H9 (cell line): Measurements from ENCODE around the gene KLHL18. TPM values are rescaled to one million over a fixed set of nuclear protein-coding genes. Genes with fewer than 3 reads are reported as not detected.

Experiments
- DNase-seq: peaks from one replicate; pipeline ENCODE4 v3.0.0-alpha.2; 2017
- H2AFZ ChIP-seq: one replicate; pipeline ENCODE4 v1.6.1; 2013; ENCODE audit warnings: mild to moderate bottlenecking, low read length, control low read depth, moderate library complexity
- H2AK5ac ChIP-seq: 2 replicates; pipeline ENCODE4 v1.6.1; 2013; ENCODE audit warnings: low read length, control low read depth, mixed read lengths; ENCODE audit not compliant: insufficient read length
- H2BK120ac ChIP-seq: one replicate; pipeline ENCODE4 v1.6.1; 2013; ENCODE audit warnings: low read depth, mild to moderate bottlenecking, low read length, control low read depth, inconsistent platforms; ENCODE audit not compliant: poor library complexity, severe bottlenecking
- H2BK12ac ChIP-seq: 2 replicates; pipeline ENCODE4 v1.6.1; 2013; ENCODE audit warnings: low read length, control low read depth, mixed read lengths, low read depth; ENCODE audit not compliant: insufficient read length
- H2BK15ac ChIP-seq: 2 replicates; pipeline ENCODE4 v1.6.1; 2013; ENCODE audit warnings: low read depth, low read length, control low read depth
- H2BK20ac ChIP-seq: one replicate; pipeline ENCODE4 v1.6.1; 2013; ENCODE audit warnings: low read depth, mild to moderate bottlenecking, low read length, control low read depth, inconsistent platforms; ENCODE audit not compliant: poor library complexity, severe bottlenecking
- H2BK5ac ChIP-seq: 2 replicates; pipeline ENCODE4 v1.6.1; 2013; ENCODE audit warnings: low read length, control low read depth, mixed read lengths; ENCODE audit not compliant: insufficient read length
- H3K14ac ChIP-seq: 2 replicates; pipeline ENCODE4 v1.6.1; 2013; ENCODE audit warnings: low read length, control low read depth; ENCODE audit not compliant: insufficient read depth
- H3K18ac ChIP-seq: 2 replicates; pipeline ENCODE4 v1.6.1; 2013; ENCODE audit warnings: low read depth, mild to moderate bottlenecking, mixed read lengths, low read length, control low read depth; ENCODE audit not compliant: insufficient read length
- H3K23ac ChIP-seq: 2 replicates; pipeline ENCODE4 v1.6.1; 2013; ENCODE audit warnings: low read length, control low read depth, mixed read lengths, low read depth; ENCODE audit not compliant: insufficient read length
- H3K23me2 ChIP-seq: 2 replicates; pipeline ENCODE4 v1.6.1; 2013; ENCODE audit warnings: low read depth, mild to moderate bottlenecking, mixed read lengths, low read length, control low read depth; ENCODE audit not compliant: insufficient read length, poor library complexity, severe bottlenecking
- H3K27ac ChIP-seq: 2 replicates; pipeline ENCODE4 v1.5.1; 2013; ENCODE audit warnings: low read length, control low read depth, mixed read lengths, low read depth; ENCODE audit not compliant: insufficient read length
- H3K27me3 ChIP-seq: 2 replicates; pipeline ENCODE4 v1.6.1; 2013; ENCODE audit warnings: low read length, control low read depth, inconsistent platforms; ENCODE audit not compliant: insufficient read depth
- H3K4ac ChIP-seq: 2 replicates; pipeline ENCODE4 v1.6.1; 2013; ENCODE audit warnings: low read depth, mild to moderate bottlenecking, control low read depth, inconsistent platforms, low read length, moderate library complexity
- H3K4me1 ChIP-seq: 2 replicates; pipeline ENCODE4 v1.6.1; 2013; ENCODE audit warnings: low read length, control low read depth, inconsistent platforms; ENCODE audit not compliant: insufficient read depth
- H3K4me2 ChIP-seq: 2 replicates; pipeline ENCODE4 v1.6.1; 2013; ENCODE audit warnings: low read length, control low read depth, mixed read lengths; ENCODE audit not compliant: insufficient read length, insufficient read depth
- H3K56ac ChIP-seq: 2 replicates; pipeline ENCODE4 v1.6.1; 2013; ENCODE audit warnings: low read depth, mild to moderate bottlenecking, mixed read lengths, low read length, control low read depth; ENCODE audit not compliant: insufficient read length
- H3K79me1 ChIP-seq: 2 replicates; pipeline ENCODE4 v1.6.1; 2013; ENCODE audit warnings: low read depth, mild to moderate bottlenecking, moderate library complexity, low read length, control low read depth, inconsistent platforms; ENCODE audit not compliant: insufficient read depth, poor library complexity, severe bottlenecking
- H3K79me2 ChIP-seq: 2 replicates; pipeline ENCODE4 v1.6.1; 2013; ENCODE audit warnings: low read length, control low read depth, inconsistent platforms; ENCODE audit not compliant: insufficient read depth
- H3K9ac ChIP-seq: 2 replicates; pipeline ENCODE4 v1.6.1; 2013; ENCODE audit warnings: low read length, control low read depth, mixed read lengths; ENCODE audit not compliant: insufficient read length; ENCODE audit errors: extremely low read depth
- H3K9me3 ChIP-seq: one replicate; pipeline ENCODE4 v1.6.1; 2013; ENCODE audit warnings: low read depth, low read length, inconsistent platforms; ENCODE audit not compliant: control insufficient read depth
- H3T11ph ChIP-seq: one replicate; pipeline ENCODE4 v1.6.1; 2013; ENCODE audit warnings: mild to moderate bottlenecking, low read length, control low read depth, inconsistent platforms
- H4K20me1 ChIP-seq: one replicate; pipeline ENCODE4 v1.6.1; 2013; ENCODE audit not compliant: control insufficient read depth, insufficient read length, insufficient read depth
- H4K5ac ChIP-seq: 2 replicates; pipeline ENCODE4 v1.6.1; 2013; ENCODE audit warnings: low read depth, mild to moderate bottlenecking, mixed read lengths, low read length, control low read depth; ENCODE audit not compliant: insufficient read length
- H4K8ac ChIP-seq: replicated peaks from 2 replicates; pipeline ENCODE4 v1.6.1; 2013; ENCODE audit warnings: low read length, control low read depth, mixed read lengths, low read depth; ENCODE audit not compliant: insufficient read length
- H4K91ac ChIP-seq: 2 replicates; pipeline ENCODE4 v1.6.1; 2013; ENCODE audit warnings: low read depth, mild to moderate bottlenecking, moderate library complexity, mixed read lengths, low read length, control low read depth; ENCODE audit not compliant: insufficient read length
- H3K27ac Mint-ChIP-seq, 3 experiments: 2 replicates in 2 of 3; 3 replicates in 1 of 3; pipeline ENCODE4 v1.8.0; 2020 to 2021; ENCODE audit warnings: mixed read lengths in 3 of 3, mild to moderate bottlenecking in 1 of 3, moderate library complexity in 1 of 3
- H3K27me3 Mint-ChIP-seq: 2 replicates; pipeline ENCODE4 v1.8.0; 2021; ENCODE audit warnings: low read depth, mild to moderate bottlenecking, moderate library complexity, mixed read lengths
- H3K36me3 Mint-ChIP-seq, 3 experiments: 2 replicates in 2 of 3; 3 replicates in 1 of 3; pipeline ENCODE4 v1.8.0; 2020 to 2021; ENCODE audit warnings: low read depth in 3 of 3, mixed read lengths in 3 of 3; ENCODE audit not compliant: insufficient read depth in 1 of 3
- H3K4me1 Mint-ChIP-seq, 2 experiments: 2 replicates each; pipeline ENCODE4 v1.8.0; 2020; ENCODE audit warnings: mixed read lengths in 2 of 2
- H3K4me3 Mint-ChIP-seq, 2 experiments: 2 replicates in 1 of 2; 3 replicates in 1 of 2; pipeline ENCODE4 v1.8.0; 2020 to 2021; ENCODE audit warnings: mild to moderate bottlenecking in 2 of 2, mixed read lengths in 2 of 2, moderate library complexity in 1 of 2
- H3K9me3 Mint-ChIP-seq, 2 experiments: 2 replicates in 1 of 2; 3 replicates in 1 of 2; pipeline ENCODE4 v1.8.0; 2020; ENCODE audit warnings: mild to moderate bottlenecking in 2 of 2, mixed read lengths in 2 of 2, moderate library complexity in 1 of 2
- WGBS: extraction: QIAGEN DNeasy Blood & Tissue Kit; methylation state at CpG from one replicate; pipeline ENCODE4 v1.1.7; 2013; ENCODE audit warnings: missing lambda C conversion rate, low lambda C conversion rate, mixed read lengths; ENCODE audit not compliant: insufficient read length; ENCODE audit errors: extremely low coverage; 5-methylcytosine and 5-hydroxymethylcytosine counted together
- total RNA-seq: library from RNA; stranded (reverse); gene quantifications from 2 replicates; pipeline ENCODE4 v1.2.1, GENCODE V29; 2021
- TF ChIP-seq, protein P1 (sequence below): fragments of 200-600 bp; sonication (generic); conservative IDR thresholded peaks from 3 replicates; pipeline ENCODE4 v1.8.0; 2021; ENCODE audit warnings: antibody characterized with exemption, mild to moderate bottlenecking

Gene KLHL18
- total RNA-seq, 1 experiment from 2014 or later, result 55.3 TPM

DNA sequence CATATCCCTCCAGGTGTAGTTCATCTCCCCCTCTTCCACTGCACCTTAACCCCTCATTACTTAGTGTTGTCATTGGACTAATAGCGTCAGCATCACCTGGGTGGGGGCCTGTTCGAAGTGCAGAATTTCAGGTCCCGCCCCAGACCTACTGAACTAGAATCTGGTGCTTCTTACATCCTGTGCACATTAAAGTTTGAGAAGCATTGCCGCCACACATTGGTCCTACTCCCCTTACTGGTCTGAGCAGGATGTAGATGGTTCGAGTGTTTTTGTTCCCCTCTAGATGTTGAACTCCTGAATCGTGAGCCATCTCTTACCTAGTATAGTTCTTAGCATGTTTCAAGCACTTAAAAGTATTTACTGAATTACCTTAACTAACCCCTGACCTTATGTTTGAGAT is 13.2 kb downstream of the KLHL18 start:
- Mint-ChIP-seq H3K27ac (no peak overlapping the region), H3K4me3 (no peak overlapping the region), H3K4me1 (peaks cover 18 to 26% of the 10 kb centered on the region in 2 experiments), H3K9me3 (no peaks in the 10 kb centered on the region), H3K27me3 (no peaks in the 10 kb centered on the region), H3K36me3 (peaks cover 0 to 6% (median 4%) of the 10 kb centered on the region in 3 experiments; a peak in 3 of 7 replicates)
- Histone ChIP-seq H3K4me2 (no peak overlapping the region), H3K23ac (no peak overlapping the region), H4K91ac (no peak overlapping the region), H3K9ac (no peak overlapping the region), H3K18ac (no peak overlapping the region), H2BK5ac (no peak overlapping the region), H4K5ac (no peak overlapping the region), H3K79me2 (no peaks in the 10 kb centered on the region; the same call in 1 of the 2 replicates), H3K9me3 (no peaks in the 10 kb centered on the region), H2BK20ac (no peak overlapping the region), H2BK15ac (no peak overlapping the region), H3K27ac (no peak overlapping the region), H3K56ac (no peak overlapping the region), H2BK120ac (no peak overlapping the region), H3K23me2 (no peaks in the 10 kb centered on the region), H3K27me3 (no peaks in the 10 kb centered on the region), H2BK12ac (no peak overlapping the region), H2AK5ac (no peak overlapping the region), H4K20me1 (no peaks in the 10 kb centered on the region), H3T11ph (no peak overlapping the region), H3K4me1 (0 out of 2 replicates have a peak, but pooled peaks cover 2% of the 10 kb centered on the region), H3K14ac (no peak overlapping the region), H2AFZ (no peak overlapping the region), H3K4ac (no peak overlapping the region), H3K79me1 (peaks cover 7% of the 10 kb centered on the region), H4K8ac (no peak overlapping the region)
- TF ChIP-seq, protein P1, sequence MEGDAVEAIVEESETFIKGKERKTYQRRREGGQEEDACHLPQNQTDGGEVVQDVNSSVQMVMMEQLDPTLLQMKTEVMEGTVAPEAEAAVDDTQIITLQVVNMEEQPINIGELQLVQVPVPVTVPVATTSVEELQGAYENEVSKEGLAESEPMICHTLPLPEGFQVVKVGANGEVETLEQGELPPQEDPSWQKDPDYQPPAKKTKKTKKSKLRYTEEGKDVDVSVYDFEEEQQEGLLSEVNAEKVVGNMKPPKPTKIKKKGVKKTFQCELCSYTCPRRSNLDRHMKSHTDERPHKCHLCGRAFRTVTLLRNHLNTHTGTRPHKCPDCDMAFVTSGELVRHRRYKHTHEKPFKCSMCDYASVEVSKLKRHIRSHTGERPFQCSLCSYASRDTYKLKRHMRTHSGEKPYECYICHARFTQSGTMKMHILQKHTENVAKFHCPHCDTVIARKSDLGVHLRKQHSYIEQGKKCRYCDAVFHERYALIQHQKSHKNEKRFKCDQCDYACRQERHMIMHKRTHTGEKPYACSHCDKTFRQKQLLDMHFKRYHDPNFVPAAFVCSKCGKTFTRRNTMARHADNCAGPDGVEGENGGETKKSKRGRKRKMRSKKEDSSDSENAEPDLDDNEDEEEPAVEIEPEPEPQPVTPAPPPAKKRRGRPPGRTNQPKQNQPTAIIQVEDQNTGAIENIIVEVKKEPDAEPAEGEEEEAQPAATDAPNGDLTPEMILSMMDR, result no peak
- no CpG with 5 or more reads among the region's 6 CpGs for WGBS
- no peak for DNase-seq
